Neural progenitor cell (in vitro differentiated cells): Measurements from ENCODE around the gene SEMA3G. TPM values are rescaled to one million over a fixed set of nuclear protein-coding genes. Genes with fewer than 3 reads are reported as not detected.
A peak's percentile ranks its signal among the peaks of the same experiment; 100 is the strongest.

ENCODE experiments used
- DNase-seq: peaks from one replicate; pipeline ENCODE4 v3.0.0-alpha.2; 2016; ENCODE audit warnings: low spot score
- H2AFZ ChIP-seq: fragments of 200-600 bp; sonication (generic); replicated peaks from 2 replicates; pipeline ENCODE4 v1.6.1; 2016; ENCODE audit warnings: antibody characterized with exemption
- H3F3A ChIP-seq: fragments of 200-600 bp; sonication (generic); 2 replicates; pipeline ENCODE4 v1.6.1; 2016; ENCODE audit warnings: antibody characterized with exemption, low read depth
- H3K27ac ChIP-seq: fragments of 200-600 bp; sonication (generic); 2 replicates; pipeline ENCODE4 v1.5.1; 2016; ENCODE audit warnings: mild to moderate bottlenecking
- H3K27me3 ChIP-seq: fragments of 200-600 bp; sonication (generic); 2 replicates; pipeline ENCODE4 v1.6.1; 2016; ENCODE audit warnings: mild to moderate bottlenecking, moderate library complexity
- H3K36me3 ChIP-seq: fragments of 200-600 bp; sonication (generic); 2 replicates; pipeline ENCODE4 v1.5.1; 2016
- H3K4me1 ChIP-seq: fragments of 200-600 bp; sonication (generic); 2 replicates; pipeline ENCODE4 v1.6.1; 2016; ENCODE audit warnings: mixed run types
- H3K4me2 ChIP-seq: fragments of 200-600 bp; sonication (generic); 2 replicates; pipeline ENCODE4 v1.6.1; 2016
- H3K4me3 ChIP-seq: fragments of 200-600 bp; sonication (generic); 2 replicates; pipeline ENCODE4 v1.5.1; 2016
- H3K79me2 ChIP-seq: fragments of 200-600 bp; sonication (generic); 2 replicates; pipeline ENCODE4 v1.6.1; 2016; ENCODE audit warnings: low read depth
- H3K9ac ChIP-seq: fragments of 200-600 bp; sonication (generic); 2 replicates; pipeline ENCODE4 v1.6.1; 2016
- H3K9me3 ChIP-seq: fragments of 200-600 bp; sonication (generic); 2 replicates; pipeline ENCODE4 v1.5.1; 2016; ENCODE audit warnings: low read depth
- H4K20me1 ChIP-seq: fragments of 200-600 bp; sonication (generic); 2 replicates; pipeline ENCODE4 v1.6.1; 2016; ENCODE audit warnings: low read depth
- H3K27ac Mint-ChIP-seq: 3 replicates; pipeline ENCODE4 v1.8.0; 2021; ENCODE audit warnings: mixed read lengths
- H3K27me3 Mint-ChIP-seq: 2 replicates; pipeline ENCODE4 v1.8.0; 2022; ENCODE audit warnings: low read depth, mild to moderate bottlenecking, inconsistent platforms, moderate library complexity, mixed read lengths; ENCODE audit not compliant: insufficient read depth
- H3K36me3 Mint-ChIP-seq: 3 replicates; pipeline ENCODE4 v1.8.0; 2021; ENCODE audit warnings: mixed read lengths
- H3K4me1 Mint-ChIP-seq: 3 replicates; pipeline ENCODE4 v1.8.0; 2021; ENCODE audit warnings: mixed read lengths
- H3K4me3 Mint-ChIP-seq: 3 replicates; pipeline ENCODE4 v1.8.0; 2021; ENCODE audit warnings: mild to moderate bottlenecking, moderate library complexity, mixed read lengths
- H3K9me3 Mint-ChIP-seq: 3 replicates; pipeline ENCODE4 v1.8.0; 2020; ENCODE audit warnings: mixed read lengths
- CTCF ChIP-seq: fragments of 200-600 bp; sonication (generic); IDR thresholded peaks from 2 replicates; pipeline ENCODE4 v1.5.1; 2017; ENCODE audit warnings: antibody characterized with exemption, mild to moderate bottlenecking
- EZH2 ChIP-seq: fragments of 200-600 bp; sonication (generic); IDR thresholded peaks from 2 replicates; pipeline ENCODE4 v1.6.1; 2017; ENCODE audit warnings: antibody characterized with exemption, mild to moderate bottlenecking, moderate library complexity
- EZH2phosphoT487 ChIP-seq: fragments of 200-600 bp; sonication (generic); IDR thresholded peaks from 2 replicates; pipeline ENCODE4 v1.6.1; 2017; ENCODE audit warnings: antibody characterized with exemption
- total RNA-seq: library from RNA; depleted of rRNA; stranded (reverse); fragments of >200 nt; gene quantifications from 2 replicates; pipeline ENCODE4 v1.2.3, GENCODE V29; 2015; ENCODE audit warnings: low replicate concordance

Gene SEMA3G
- total RNA-seq, 1 donor from 2014 or later = 0.79 TPM

- Mint-ChIP-seq H3K36me3 (peaks cover 1% of the 10 kb centered on the region), H3K4me1 (peaks cover 34% of the 10 kb centered on the region), H3K9me3 (no peaks in the 10 kb centered on the region), H3K27ac (no peak overlapping the region), H3K4me3 (no peak overlapping the region), H3K27me3 (peaks cover 20% of the 10 kb centered on the region)
- Histone ChIP-seq H3K27ac (no peak overlapping the region), H3K79me2 (peaks cover 16% of the 10 kb centered on the region), H2AFZ (no peak overlapping the region), H3K4me1 (peaks cover 24% of the 10 kb centered on the region), H3K4me3 (no peak overlapping the region), H4K20me1 (peaks cover 5% of the 10 kb centered on the region), H3K9ac (no peak overlapping the region), H3K27me3 (no peaks in the 10 kb centered on the region), H3K36me3 (no peaks in the 10 kb centered on the region), H3K9me3 (no peaks in the 10 kb centered on the region), H3F3A (peaks cover 14% of the 10 kb centered on the region), H3K4me2 (no peak overlapping the region)
- DNase-seq = no peak
- TF ChIP-seq CTCF (no peak), EZH2phosphoT487 (no peak), EZH2 (no peak)
Observed at GRCh38 chr3:52452126-52452525, 7.2 kb upstream of the SEMA3G start.

GRCh38 chr3:52451237-52452083 lies 6.6 kb upstream of the SEMA3G start:
- Histone ChIP-seq H4K20me1 (no peaks in the 10 kb centered on the region), H3K9ac (no peak overlapping the region), H3K36me3 (no peaks in the 10 kb centered on the region), H3K27me3 (no peaks in the 10 kb centered on the region), H2AFZ (no peak overlapping the region), H3F3A (peaks cover 12% of the 10 kb centered on the region), H3K4me3 (no peak overlapping the region), H3K9me3 (no peaks in the 10 kb centered on the region), H3K4me1 (peaks cover 17% of the 10 kb centered on the region), H3K4me2 (no peak overlapping the region), H3K79me2 (peaks cover 10% of the 10 kb centered on the region), H3K27ac (no peak overlapping the region)
- Mint-ChIP-seq H3K36me3 (no peaks in the 10 kb centered on the region), H3K4me3 (peak overlapping the region; percentile 64), H3K9me3 (no peaks in the 10 kb centered on the region), H3K27ac (no peak overlapping the region), H3K27me3 (peaks cover 20% of the 10 kb centered on the region), H3K4me1 (peaks cover 30% of the 10 kb centered on the region)
- peak; percentile 46 for DNase-seq
- TF ChIP-seq CTCF (peak; percentile 21), EZH2 (no peak), EZH2phosphoT487 (no peak)

- no peak for DNase-seq
- H3K4me2 ChIP-seq = no peak overlapping the region
- TF ChIP-seq EZH2 = no peak
- TF ChIP-seq EZH2phosphoT487 = no peak
- TF ChIP-seq CTCF = no peak
- H2AFZ ChIP-seq = no peak overlapping the region
- H3K27ac ChIP-seq = no peak overlapping the region
- peak overlapping the region; percentile 72 for H3K27ac Mint-ChIP-seq
- H3K36me3 Mint-ChIP-seq = no peaks in the 10 kb centered on the region
- H3K9me3 ChIP-seq = no peaks in the 10 kb centered on the region
- H3K36me3 ChIP-seq = no peaks in the 10 kb centered on the region
- no peaks in the 10 kb centered on the region for H4K20me1 ChIP-seq
- H3K27me3 Mint-ChIP-seq = peaks cover 18% of the 10 kb centered on the region
- peaks cover 2% of the 10 kb centered on the region for H3K79me2 ChIP-seq
- H3K9me3 Mint-ChIP-seq = no peaks in the 10 kb centered on the region
- H3K4me1 ChIP-seq = peaks cover 17% of the 10 kb centered on the region
- no peak overlapping the region for H3K9ac ChIP-seq
- H3K4me3 Mint-ChIP-seq = no peak overlapping the region
- H3K4me3 ChIP-seq = no peak overlapping the region
- no peaks in the 10 kb centered on the region for H3K27me3 ChIP-seq
- peaks cover 10% of the 10 kb centered on the region for H3F3A ChIP-seq
- H3K4me1 Mint-ChIP-seq = peaks cover 27% of the 10 kb centered on the region
Observed at GRCh38 chr3:52450489-52451236, 5.8 kb upstream of the SEMA3G start.
